ENCODE results near the gene RSAD2. TPM values are rescaled to one million over a fixed set of nuclear protein-coding genes. Genes with fewer than 3 reads are reported as not detected.

The RSAD2 gene, protein sequence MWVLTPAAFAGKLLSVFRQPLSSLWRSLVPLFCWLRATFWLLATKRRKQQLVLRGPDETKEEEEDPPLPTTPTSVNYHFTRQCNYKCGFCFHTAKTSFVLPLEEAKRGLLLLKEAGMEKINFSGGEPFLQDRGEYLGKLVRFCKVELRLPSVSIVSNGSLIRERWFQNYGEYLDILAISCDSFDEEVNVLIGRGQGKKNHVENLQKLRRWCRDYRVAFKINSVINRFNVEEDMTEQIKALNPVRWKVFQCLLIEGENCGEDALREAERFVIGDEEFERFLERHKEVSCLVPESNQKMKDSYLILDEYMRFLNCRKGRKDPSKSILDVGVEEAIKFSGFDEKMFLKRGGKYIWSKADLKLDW
- total RNA-seq (2014; rRNA removed; shearing (Covaris generic)) = not detected in 2 replicates

DNA sequence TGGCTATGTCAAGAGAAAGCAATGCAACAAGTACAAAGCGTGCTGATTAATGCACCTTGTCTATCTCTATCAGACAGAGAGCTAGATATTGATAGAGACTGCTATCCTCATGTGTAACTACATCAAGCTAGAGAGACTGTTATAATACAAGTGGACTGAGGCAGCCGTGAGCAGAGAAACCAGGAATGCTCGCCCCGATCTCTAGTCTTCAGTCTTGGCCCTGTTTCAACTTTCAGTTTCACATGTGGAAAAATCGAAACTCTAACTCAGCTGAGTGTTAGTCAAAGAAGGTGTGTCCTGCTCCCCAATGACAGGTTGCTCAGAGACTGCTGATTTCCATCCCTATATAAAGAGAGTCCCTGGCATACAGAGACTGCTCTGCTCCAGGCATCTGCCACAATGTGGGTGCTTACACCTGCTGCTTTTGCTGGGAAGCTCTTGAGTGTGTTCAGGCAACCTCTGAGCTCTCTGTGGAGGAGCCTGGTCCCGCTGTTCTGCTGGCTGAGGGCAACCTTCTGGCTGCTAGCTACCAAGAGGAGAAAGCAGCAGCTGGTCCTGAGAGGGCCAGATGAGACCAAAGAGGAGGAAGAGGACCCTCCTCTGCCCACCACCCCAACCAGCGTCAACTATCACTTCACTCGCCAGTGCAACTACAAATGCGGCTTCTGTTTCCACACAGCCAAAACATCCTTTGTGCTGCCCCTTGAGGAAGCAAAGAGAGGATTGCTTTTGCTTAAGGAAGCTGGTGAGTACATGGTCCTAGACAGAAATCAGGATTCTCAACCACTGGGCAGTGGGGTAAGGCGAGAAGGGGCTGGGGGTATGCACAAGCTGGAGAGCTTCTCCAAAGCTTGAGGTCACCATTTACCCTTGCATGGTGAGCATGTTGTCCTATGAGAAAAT lies at the start of gene RSAD2:
Gene RSAD2 (plus strand): TSS at position 376 of the 903 bp plus-strand sequence. CDS start 24 bp downstream, at position 400.
- DNase-seq = no peak
- H3K4me3 ChIP-seq (ENCODE audit: insufficient read depth, low read depth, low read length) = no peak within 1 kb of the TSS
- H3K36me3 ChIP-seq (replicated peaks; ENCODE audit: control insufficient read depth, insufficient read depth, low read length) = no peaks in the 10 kb centered on the region
- no peaks in the 10 kb centered on the region for H3K27me3 ChIP-seq (ENCODE audit: control insufficient read depth, insufficient read depth, low read length)

- no peak overlapping the region for H3K4me3 ChIP-seq (ENCODE audit: insufficient read depth, low read depth, low read length)
- no peak for DNase-seq
Measured at GRCh38 chr2:6828299-6828584, 49.3 kb upstream of the RSAD2 start.

GRCh38 chr2:6831229-6831628 lies 46.3 kb upstream of the RSAD2 start:
- Histone ChIP-seq H3K4me3 (ENCODE audit: insufficient read depth, low read depth, low read length) (no peak overlapping the region), H3K36me3 (replicated peaks; ENCODE audit: control insufficient read depth, insufficient read depth, low read length) (no peaks in the 10 kb centered on the region), H3K27me3 (ENCODE audit: control insufficient read depth, insufficient read depth, low read length) (no peaks in the 10 kb centered on the region)
- DNase-seq = no peak

More at GRCh38 chr2:6828299-6828584, 49.3 kb upstream of the RSAD2 start:
- H3K36me3 ChIP-seq (replicated peaks; ENCODE audit: control insufficient read depth, insufficient read depth, low read length) = no peaks in the 10 kb centered on the region
- no peaks in the 10 kb centered on the region for H3K27me3 ChIP-seq (ENCODE audit: control insufficient read depth, insufficient read depth, low read length)

- Histone ChIP-seq H3K27me3 (ENCODE audit: control insufficient read depth, insufficient read depth, low read length) (no peaks in the 10 kb centered on the region), H3K36me3 (replicated peaks; ENCODE audit: control insufficient read depth, insufficient read depth, low read length) (no peaks in the 10 kb centered on the region), H3K4me3 (ENCODE audit: insufficient read depth, low read depth, low read length) (no peak overlapping the region)
- DNase-seq = no peak
Measured at GRCh38 chr2:6832596-6833299, 44.8 kb upstream of the RSAD2 start.

DNA sequence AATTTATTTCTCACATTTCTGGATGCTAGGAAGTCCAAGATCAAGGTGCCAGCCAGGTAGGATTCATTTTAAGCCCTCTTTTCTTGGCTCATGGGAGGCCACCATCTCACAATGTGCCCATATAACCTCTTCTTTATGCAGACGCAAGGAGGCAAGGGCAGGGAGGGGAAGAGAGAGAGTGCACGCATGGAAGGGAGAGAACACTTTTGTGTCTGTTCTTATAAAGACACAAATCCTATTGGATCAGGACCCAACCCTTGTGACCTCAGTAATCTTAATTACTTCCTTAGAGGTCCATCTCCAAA lies 44.3 kb upstream of the RSAD2 start:
- no peak for DNase-seq
- Histone ChIP-seq H3K36me3 (replicated peaks; ENCODE audit: control insufficient read depth, insufficient read depth, low read length) (no peaks in the 10 kb centered on the region), H3K4me3 (ENCODE audit: insufficient read depth, low read depth, low read length) (no peak overlapping the region), H3K27me3 (ENCODE audit: control insufficient read depth, insufficient read depth, low read length) (no peaks in the 10 kb centered on the region)

GRCh38 chr2:6834163-6834562 lies 43.4 kb upstream of the RSAD2 start:
- H3K27me3 ChIP-seq (ENCODE audit: control insufficient read depth, insufficient read depth, low read length) = no peaks in the 10 kb centered on the region
- no peaks in the 10 kb centered on the region for H3K36me3 ChIP-seq (replicated peaks; ENCODE audit: control insufficient read depth, insufficient read depth, low read length)
- no peak for DNase-seq
- H3K4me3 ChIP-seq (ENCODE audit: insufficient read depth, low read depth, low read length) = no peak overlapping the region

DNA sequence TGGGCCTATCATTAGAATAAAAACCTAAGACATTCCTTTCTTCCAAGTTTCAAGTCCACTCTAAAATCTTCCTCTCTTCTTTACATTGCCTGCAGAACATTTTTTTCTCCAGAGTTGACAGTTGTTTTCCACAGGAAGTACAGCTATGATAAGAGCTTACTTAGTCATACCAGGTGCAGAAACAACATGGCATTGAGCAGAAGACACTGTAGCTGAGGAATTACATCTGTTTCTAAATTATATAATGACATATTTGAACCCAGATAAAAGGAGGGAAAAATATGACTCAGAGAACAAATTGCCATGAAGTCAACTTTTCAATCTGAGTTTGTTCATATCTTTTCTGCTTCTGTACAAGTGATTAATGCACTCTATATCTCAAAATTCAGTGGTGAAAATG lies 42.1 kb upstream of the RSAD2 start:
- H3K27me3 ChIP-seq (ENCODE audit: control insufficient read depth, insufficient read depth, low read length) = no peaks in the 10 kb centered on the region
- no peaks in the 10 kb centered on the region for H3K36me3 ChIP-seq (replicated peaks; ENCODE audit: control insufficient read depth, insufficient read depth, low read length)
- no peak for DNase-seq
- no peak overlapping the region for H3K4me3 ChIP-seq (ENCODE audit: insufficient read depth, low read depth, low read length)

GRCh38 chr2:6838673-6839319 lies 38.8 kb upstream of the RSAD2 start:
- Histone ChIP-seq H3K27me3 (ENCODE audit: control insufficient read depth, insufficient read depth, low read length) (no peaks in the 10 kb centered on the region), H3K36me3 (replicated peaks; ENCODE audit: control insufficient read depth, insufficient read depth, low read length) (no peaks in the 10 kb centered on the region), H3K4me3 (ENCODE audit: insufficient read depth, low read depth, low read length) (no peak overlapping the region)
- DNase-seq = no peak

GRCh38 chr2:6841537-6842287 lies 35.9 kb upstream of the RSAD2 start:
- DNase-seq = no peak
- H3K36me3 ChIP-seq (replicated peaks; ENCODE audit: control insufficient read depth, insufficient read depth, low read length) = no peaks in the 10 kb centered on the region
- H3K27me3 ChIP-seq (ENCODE audit: control insufficient read depth, insufficient read depth, low read length) = no peaks in the 10 kb centered on the region
- H3K4me3 ChIP-seq (ENCODE audit: insufficient read depth, low read depth, low read length) = no peak overlapping the region

DNA sequence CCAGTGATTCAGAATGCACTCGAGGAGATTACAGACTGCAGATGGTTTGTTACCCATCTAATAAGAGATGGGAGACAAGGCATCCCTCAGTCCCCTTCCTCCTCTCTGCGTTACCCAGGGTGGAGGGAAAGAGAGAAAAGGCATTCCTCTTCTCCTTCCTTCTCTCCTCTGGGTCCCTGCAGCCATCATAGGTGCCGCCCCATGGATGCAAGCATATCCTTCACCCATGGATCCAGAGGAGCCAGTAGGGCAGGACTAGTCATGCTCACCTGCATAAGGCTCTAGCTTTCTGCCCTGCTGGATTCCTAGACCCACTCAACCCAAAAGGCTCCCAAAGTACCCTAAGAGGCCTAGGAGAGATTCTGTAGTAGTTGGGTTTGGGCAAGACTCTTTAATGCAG lies 32.3 kb upstream of the RSAD2 start:
- Histone ChIP-seq H3K27me3 (ENCODE audit: control insufficient read depth, insufficient read depth, low read length) (no peaks in the 10 kb centered on the region), H3K36me3 (replicated peaks; ENCODE audit: control insufficient read depth, insufficient read depth, low read length) (no peaks in the 10 kb centered on the region), H3K4me3 (ENCODE audit: insufficient read depth, low read depth, low read length) (no peak overlapping the region)
- no peak for DNase-seq

DNA sequence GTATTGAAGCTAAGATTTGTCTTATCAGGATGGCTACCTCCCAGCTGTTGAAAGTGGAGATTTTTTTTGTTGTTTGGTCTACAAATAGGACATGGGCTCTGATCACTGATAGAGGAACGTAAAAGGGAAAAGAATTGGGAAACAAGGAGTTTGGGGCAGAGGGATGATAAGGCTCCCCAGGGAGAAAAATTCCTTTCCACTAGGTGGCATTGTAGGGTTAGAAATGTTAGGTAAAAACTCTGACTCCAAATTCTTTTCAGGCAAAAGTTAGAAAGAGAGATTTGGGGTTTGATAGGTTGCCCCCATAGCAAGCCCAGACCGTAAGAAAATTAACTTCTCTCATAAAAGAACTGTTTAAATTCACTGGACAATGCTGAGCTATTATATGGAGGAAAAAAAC lies 31.7 kb upstream of the RSAD2 start:
- Histone ChIP-seq H3K27me3 (ENCODE audit: control insufficient read depth, insufficient read depth, low read length) (no peaks in the 10 kb centered on the region), H3K4me3 (ENCODE audit: insufficient read depth, low read depth, low read length) (no peak overlapping the region), H3K36me3 (replicated peaks; ENCODE audit: control insufficient read depth, insufficient read depth, low read length) (no peaks in the 10 kb centered on the region)
- DNase-seq = no peak

GRCh38 chr2:6846540-6846939 lies 31.0 kb upstream of the RSAD2 start:
- DNase-seq = no peak
- H3K36me3 ChIP-seq (replicated peaks; ENCODE audit: control insufficient read depth, insufficient read depth, low read length) = no peaks in the 10 kb centered on the region
- H3K27me3 ChIP-seq (ENCODE audit: control insufficient read depth, insufficient read depth, low read length) = no peaks in the 10 kb centered on the region
- no peak overlapping the region for H3K4me3 ChIP-seq (ENCODE audit: insufficient read depth, low read depth, low read length)

GRCh38 chr2:6846967-6847681 lies 30.5 kb upstream of the RSAD2 start:
- Histone ChIP-seq H3K36me3 (replicated peaks; ENCODE audit: control insufficient read depth, insufficient read depth, low read length) (no peaks in the 10 kb centered on the region), H3K4me3 (ENCODE audit: insufficient read depth, low read depth, low read length) (no peak overlapping the region), H3K27me3 (ENCODE audit: control insufficient read depth, insufficient read depth, low read length) (no peaks in the 10 kb centered on the region)
- DNase-seq = no peak

Measured in H7 (cell line).